Brain microvascular endothelial cell (primary cell): ENCODE data around the gene LMX1A.

Source experiments
- DNase-seq: peaks from one replicate; pipeline ENCODE4 v3.0.0-alpha.2; 2020
- H3K27ac ChIP-seq: fragments of 250-450 bp; sonication (Bioruptor Pico); 2 replicates; pipeline ENCODE4 v1.5.1; 2020; ENCODE audit warnings: mild to moderate bottlenecking, moderate library complexity
- H3K27me3 ChIP-seq: fragments of 250-450 bp; sonication (Bioruptor Pico); replicated peaks from 2 replicates; pipeline ENCODE4 v1.5.1; 2020; ENCODE audit warnings: mild to moderate bottlenecking
- H3K36me3 ChIP-seq: fragments of 250-450 bp; sonication (Bioruptor Pico); replicated peaks from 2 replicates; pipeline ENCODE4 v1.5.1; 2020; ENCODE audit warnings: mild to moderate bottlenecking
- H3K4me3 ChIP-seq: 2 replicates; pipeline ENCODE4 v1.5.1; 2011; ENCODE audit warnings: low read depth, mild to moderate bottlenecking, control low read depth, low read length, moderate library complexity
- CTCF ChIP-seq: IDR thresholded peaks from 2 replicates; pipeline ENCODE4 v1.5.1; 2011; ENCODE audit warnings: low read depth, mild to moderate bottlenecking, moderate library complexity, low read length, control low read depth, inconsistent platforms; ENCODE audit errors: missing control alignments
- in situ Hi-C: cut with HindIII; loops from 2 replicates; pipeline ENCODE4 v1.10.0; 2017; ENCODE audit warnings: low sequenced_read_pairs, low pct_ligation_motif_present

Gene LMX1A

GRCh38 chr1:165364568-165365133 lies 8.1 kb upstream of the LMX1A start:
- in situ Hi-C loops: no loop called here
- Histone ChIP-seq H3K4me3 (no peak overlapping the region), H3K36me3 (no peaks in the 10 kb centered on the region), H3K27ac (no peak overlapping the region), H3K27me3 (no peaks in the 10 kb centered on the region)
- TF ChIP-seq CTCF: no peak
- DNase-seq: no peak

GRCh38 chr1:165356876-165357275 lies 361 bp upstream of the LMX1A start:
- DNase-seq: no peak
- in situ Hi-C loops: no loop called here
- TF ChIP-seq CTCF: no peak
- Histone ChIP-seq H3K27me3 (peaks cover 63% of the 10 kb centered on the region), H3K4me3 (no peak overlapping the region), H3K27ac (no peak overlapping the region), H3K36me3 (no peaks in the 10 kb centered on the region)

- no peak for TF ChIP-seq CTCF
- no peaks in the 10 kb centered on the region for H3K36me3 ChIP-seq
- in situ Hi-C loops: no loop called here
- no peak overlapping the region for H3K27ac ChIP-seq
- DNase-seq: no peak
- no peak overlapping the region for H3K4me3 ChIP-seq
- peaks cover 78% of the 10 kb centered on the region for H3K27me3 ChIP-seq
Measured at GRCh38 chr1:165355139-165355976, 1.2 kb downstream of the LMX1A start.

GRCh38 chr1:165354739-165355138 lies 1.8 kb downstream of the LMX1A start:
- in situ Hi-C loops: no loop called here
- no peak overlapping the region for H3K4me3 ChIP-seq
- no peak overlapping the region for H3K27ac ChIP-seq
- H3K27me3 ChIP-seq: peaks cover 80% of the 10 kb centered on the region
- no peaks in the 10 kb centered on the region for H3K36me3 ChIP-seq
- no peak for TF ChIP-seq CTCF
- DNase-seq: no peak

GRCh38 chr1:165353731-165354671 lies 2.5 kb downstream of the LMX1A start:
- no peak for TF ChIP-seq CTCF
- Histone ChIP-seq H3K27me3 (peaks cover 81% of the 10 kb centered on the region), H3K4me3 (no peak overlapping the region), H3K36me3 (no peaks in the 10 kb centered on the region), H3K27ac (no peak overlapping the region)
- in situ Hi-C loops: no loop called here
- no peak for DNase-seq
